ENCODE measurements around the gene FOXN4. TPM values are rescaled to one million over a fixed set of nuclear protein-coding genes. Genes with fewer than 3 reads are reported as not detected.

FOXN4 gene
- total RNA-seq, 1 donor from 2014 or later = not detected

DNA sequence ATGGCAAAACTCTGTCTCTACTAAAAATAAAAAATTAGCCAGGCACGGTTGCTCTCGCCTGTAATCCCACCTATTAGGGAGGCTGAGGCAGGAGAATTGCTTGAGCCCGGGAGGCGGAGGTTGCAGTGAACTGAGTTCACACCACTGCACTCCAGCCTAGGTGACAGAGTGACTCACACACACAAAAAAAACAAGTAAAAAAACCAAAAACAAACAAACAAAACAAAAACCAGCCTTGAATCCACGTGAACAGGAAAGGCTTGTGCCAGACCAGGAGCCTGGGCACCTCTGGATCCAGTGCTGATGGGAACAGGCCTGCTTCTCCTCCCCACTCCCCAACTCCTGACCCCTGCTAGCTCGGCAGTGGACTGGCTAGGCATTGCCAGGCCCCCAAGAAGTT, 3.5 kb downstream of the FOXN4 start:
- intact Hi-C loops (cut with DNase I) = no loop called here
- Histone ChIP-seq H3K4me3 (no peak overlapping the region), H3K4me1 (peaks cover 16% of the 10 kb centered on the region), H3K27ac (no peak overlapping the region), H3K27me3 (no peaks in the 10 kb centered on the region), H3K9me3 (no peaks in the 10 kb centered on the region), H3K36me3 (no peaks in the 10 kb centered on the region)
- TF ChIP-seq, protein P1, sequence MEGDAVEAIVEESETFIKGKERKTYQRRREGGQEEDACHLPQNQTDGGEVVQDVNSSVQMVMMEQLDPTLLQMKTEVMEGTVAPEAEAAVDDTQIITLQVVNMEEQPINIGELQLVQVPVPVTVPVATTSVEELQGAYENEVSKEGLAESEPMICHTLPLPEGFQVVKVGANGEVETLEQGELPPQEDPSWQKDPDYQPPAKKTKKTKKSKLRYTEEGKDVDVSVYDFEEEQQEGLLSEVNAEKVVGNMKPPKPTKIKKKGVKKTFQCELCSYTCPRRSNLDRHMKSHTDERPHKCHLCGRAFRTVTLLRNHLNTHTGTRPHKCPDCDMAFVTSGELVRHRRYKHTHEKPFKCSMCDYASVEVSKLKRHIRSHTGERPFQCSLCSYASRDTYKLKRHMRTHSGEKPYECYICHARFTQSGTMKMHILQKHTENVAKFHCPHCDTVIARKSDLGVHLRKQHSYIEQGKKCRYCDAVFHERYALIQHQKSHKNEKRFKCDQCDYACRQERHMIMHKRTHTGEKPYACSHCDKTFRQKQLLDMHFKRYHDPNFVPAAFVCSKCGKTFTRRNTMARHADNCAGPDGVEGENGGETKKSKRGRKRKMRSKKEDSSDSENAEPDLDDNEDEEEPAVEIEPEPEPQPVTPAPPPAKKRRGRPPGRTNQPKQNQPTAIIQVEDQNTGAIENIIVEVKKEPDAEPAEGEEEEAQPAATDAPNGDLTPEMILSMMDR (IDR thresholded peaks at IDR 0.05) = no peak
- TF ChIP-seq POLR2AphosphoS5 (IDR thresholded peaks at IDR 0.05; ENCODE audit: insufficient read depth in 1 of 2, low read depth in 1 of 2) (no peak), POLR2A (IDR thresholded peaks at IDR 0.05) (no peak)
- DNase-seq (ENCODE audit: extremely low spot score in 2 of 2) = no peak

DNA sequence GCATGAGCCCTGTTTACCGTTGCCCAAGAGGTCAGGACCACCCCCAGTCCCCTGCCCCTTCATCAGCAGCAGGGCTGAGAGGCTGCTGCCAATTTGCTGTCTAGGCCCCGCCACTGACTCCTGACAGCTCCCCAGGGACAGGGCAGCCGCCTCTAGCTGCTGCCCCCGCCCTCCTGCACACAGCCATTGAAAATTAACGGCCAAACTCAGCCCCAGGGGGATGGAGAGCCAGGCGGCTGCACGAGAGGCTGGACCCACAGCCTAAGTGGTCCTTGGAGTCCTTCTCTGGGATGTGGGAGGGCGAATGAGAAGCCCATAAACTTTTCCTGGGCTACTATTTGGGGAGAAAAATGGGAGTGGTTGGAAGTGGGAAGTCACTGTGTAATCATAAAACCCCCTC, 4.6 kb downstream of the FOXN4 start:
- Histone ChIP-seq H3K36me3 (no peaks in the 10 kb centered on the region), H3K4me3 (no peak overlapping the region), H3K27me3 (no peaks in the 10 kb centered on the region), H3K4me1 (peaks cover 10% of the 10 kb centered on the region), H3K9me3 (no peaks in the 10 kb centered on the region), H3K27ac (no peak overlapping the region)
- DNase-seq (ENCODE audit: extremely low spot score in 2 of 2) = no peak
- TF ChIP-seq POLR2AphosphoS5 (IDR thresholded peaks at IDR 0.05; ENCODE audit: insufficient read depth in 1 of 2, low read depth in 1 of 2) (no peak), POLR2A (IDR thresholded peaks at IDR 0.05) (no peak)
- TF ChIP-seq, protein P1 (IDR thresholded peaks at IDR 0.05) = no peak
- intact Hi-C loops (cut with DNase I) = no loop called here

DNA sequence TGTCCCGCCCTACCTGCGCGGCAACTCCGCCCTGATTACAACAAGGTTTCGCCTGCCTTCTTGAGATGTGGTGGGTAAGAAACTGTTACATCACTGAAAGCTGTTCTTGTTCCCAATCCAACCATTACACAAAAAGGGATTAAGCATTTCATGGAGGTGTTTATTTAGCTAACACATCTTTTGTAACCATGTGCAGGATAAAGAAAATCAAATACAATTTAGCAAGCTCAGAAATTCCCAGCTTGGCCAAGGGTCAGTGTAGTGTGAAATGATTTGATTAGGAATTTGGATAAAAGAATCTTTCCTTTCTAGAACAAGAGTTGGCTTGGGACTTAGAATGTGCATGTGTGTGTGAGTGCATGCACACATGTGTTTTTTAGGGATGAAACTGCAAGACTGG, 6.3 kb downstream of the FOXN4 start:
- no peaks in the 10 kb centered on the region for H3K27me3 ChIP-seq
- H3K4me1 ChIP-seq = no peaks in the 10 kb centered on the region
- TF ChIP-seq, protein P1 (IDR thresholded peaks at IDR 0.05) = no peak
- TF ChIP-seq POLR2A (IDR thresholded peaks at IDR 0.05) (no peak), POLR2AphosphoS5 (IDR thresholded peaks at IDR 0.05; ENCODE audit: insufficient read depth in 1 of 2, low read depth in 1 of 2) (no peak)
- intact Hi-C loops (cut with DNase I) = no loop called here
- H3K4me3 ChIP-seq = no peak overlapping the region
- DNase-seq (ENCODE audit: extremely low spot score in 2 of 2) = no peak
- H3K27ac ChIP-seq = no peak overlapping the region
- no peaks in the 10 kb centered on the region for H3K36me3 ChIP-seq
- H3K9me3 ChIP-seq = no peaks in the 10 kb centered on the region

DNA sequence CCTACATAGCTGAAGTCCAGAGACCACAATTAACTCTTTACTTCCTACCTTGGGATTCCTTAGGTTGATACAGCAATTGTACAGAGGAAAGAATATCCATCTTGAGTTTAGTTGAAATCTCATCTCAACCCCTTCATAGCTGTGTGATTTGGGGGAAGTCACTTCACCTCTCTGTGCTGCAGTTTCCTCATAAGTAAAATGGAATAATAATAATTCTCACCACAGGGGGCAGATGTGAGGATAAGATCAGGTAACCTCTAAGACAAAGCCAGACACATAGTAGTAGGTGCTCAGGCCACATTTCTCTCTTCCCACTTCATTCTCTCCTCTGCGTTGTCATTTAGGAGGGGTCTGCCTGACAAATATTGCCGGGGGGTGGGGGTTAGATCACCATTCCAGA, 6.7 kb downstream of the FOXN4 start:
- TF ChIP-seq, protein P1 (IDR thresholded peaks at IDR 0.05) = no peak
- no peak for TF ChIP-seq POLR2A (IDR thresholded peaks at IDR 0.05)
- TF ChIP-seq POLR2AphosphoS5 (IDR thresholded peaks at IDR 0.05; ENCODE audit: insufficient read depth in 1 of 2, low read depth in 1 of 2) = no peak
- Histone ChIP-seq H3K27me3 (no peaks in the 10 kb centered on the region), H3K4me1 (no peaks in the 10 kb centered on the region), H3K36me3 (no peaks in the 10 kb centered on the region), H3K9me3 (no peaks in the 10 kb centered on the region), H3K27ac (no peak overlapping the region), H3K4me3 (no peak overlapping the region)
- DNase-seq (ENCODE audit: extremely low spot score in 2 of 2) = no peak
- intact Hi-C loops (cut with DNase I) = no loop called here

DNA sequence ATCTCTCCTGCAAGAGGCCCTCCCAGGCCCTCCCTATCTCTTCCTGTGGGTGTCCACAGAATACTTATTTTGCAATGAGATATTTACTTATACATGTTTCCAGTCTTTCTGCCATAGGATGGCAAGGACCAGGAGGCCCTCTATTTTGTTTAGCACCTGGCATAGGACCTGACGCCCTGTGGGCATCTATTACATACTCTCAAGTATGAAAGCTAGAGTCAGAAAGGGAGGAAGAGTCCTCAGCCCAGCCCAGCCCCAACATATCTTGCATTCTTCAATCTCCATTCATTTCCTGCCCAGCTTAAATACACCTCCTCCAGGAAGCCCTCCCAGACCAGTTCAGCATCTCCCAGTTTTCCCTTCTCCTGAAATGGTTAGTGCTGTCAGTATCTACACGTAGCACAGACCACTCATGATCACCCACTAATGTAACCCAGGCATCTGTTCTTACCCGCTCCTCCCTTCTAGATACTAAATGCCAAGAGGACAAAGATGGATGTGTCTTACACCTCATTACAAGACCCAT, 7.4 kb downstream of the FOXN4 start:
- Histone ChIP-seq H3K27me3 (no peaks in the 10 kb centered on the region), H3K9me3 (no peaks in the 10 kb centered on the region), H3K27ac (no peak overlapping the region), H3K4me1 (no peaks in the 10 kb centered on the region), H3K36me3 (no peaks in the 10 kb centered on the region), H3K4me3 (no peak overlapping the region)
- no peak for DNase-seq (ENCODE audit: extremely low spot score in 2 of 2)
- TF ChIP-seq POLR2AphosphoS5 (IDR thresholded peaks at IDR 0.05; ENCODE audit: insufficient read depth in 1 of 2, low read depth in 1 of 2) (no peak), POLR2A (IDR thresholded peaks at IDR 0.05) (no peak)
- TF ChIP-seq, protein P1 (IDR thresholded peaks at IDR 0.05) = no peak
- intact Hi-C loops (cut with DNase I) = no loop called here

All from vagina (tissue), 2 donors.